ENCODE data around the gene TERC. TPM values are rescaled to one million over a fixed set of nuclear protein-coding genes. Genes with fewer than 3 reads are reported as not detected.

TERC gene
- total and polyA plus RNA-seq, 12 donors, result 1.4 to 200 (median 30.8) TPM; not detected in 3

Small RNAs within 50 kb of the gene (small RNA-seq; reads per million reads assigned to genes)
- 0 reads per million in 2 donors for gene RNU6-637P

Other genes starting within 250 kb of the TERC start
- gene MECOM, start 101.3 kb downstream of the TERC start, total RNA-seq, result 1 to 10 TPM in 7 of 9 donors, under 1 TPM in 2; 0.83 to 4.7 (median 1.5) TPM
- gene MECOM, start 101.3 kb downstream of the TERC start, polyA plus RNA-seq, result 1 to 10 TPM in 2 of 3 donors, under 1 TPM in 1; 0.29 to 1.5 (median 1.3) TPM
- gene ACTRT3, start 4.5 kb upstream of the TERC start, total RNA-seq, result 1 to 10 TPM; 1.1 to 4.4 (median 2.0) TPM
- 1 to 10 TPM in 1 of 3 donors, under 1 TPM in 2; 0.32 to 1.1 (median 0.37) TPM for gene ACTRT3, start 4.5 kb upstream of the TERC start, polyA plus RNA-seq
- 10 to 100 TPM in 6 of 9 donors, 1 to 10 TPM in 3; 6.8 to 20.5 (median 11.5) TPM for gene MYNN, start 8.3 kb upstream of the TERC start, total RNA-seq
- 10 to 100 TPM in 1 of 3 donors, 1 to 10 TPM in 2; 6.1 to 14.8 (median 7.9) TPM for gene MYNN, start 8.3 kb upstream of the TERC start, polyA plus RNA-seq
- gene LRRIQ4, start 47.8 kb upstream of the TERC start, total RNA-seq, result under 1 TPM in 2 of 9 donors, not detected in 7; 0.11 to 0.14 TPM
- gene LRRIQ4, start 47.8 kb upstream of the TERC start, polyA plus RNA-seq, result under 1 TPM in 2 of 3 donors, not detected in 1; 0.13 to 0.16 TPM
- 1 to 10 TPM in 6 of 9 donors, under 1 TPM in 3; 0.12 to 5.2 (median 2.2) TPM for gene LRRC34, start 47.8 kb upstream of the TERC start, total RNA-seq
- 1 to 10 TPM; 1.2 to 2.9 (median 2.1) TPM for gene LRRC34, start 47.8 kb upstream of the TERC start, polyA plus RNA-seq
- gene LRRC31, start 104.9 kb upstream of the TERC start, total RNA-seq, result under 1 TPM in 1 of 9 donors, not detected in 8; 0.06 TPM
- gene LRRC31, start 104.9 kb upstream of the TERC start, polyA plus RNA-seq, result not detected
- not detected for gene SAMD7, start 146.5 kb upstream of the TERC start, total RNA-seq
- gene SAMD7, start 146.5 kb upstream of the TERC start, polyA plus RNA-seq, result not detected
- gene SEC62, start 201.7 kb upstream of the TERC start, total RNA-seq, result 100 to 1,000 TPM in 5 of 9 donors, 10 to 100 TPM in 4; 41.1 to 199 (median 125) TPM
- 100 to 1,000 TPM; 153 to 267 (median 176) TPM for gene SEC62, start 201.7 kb upstream of the TERC start, polyA plus RNA-seq